Measurements from ENCODE around the gene TOR4A.

TOR4A gene

GRCh38 chr9:137273095-137273490, 4.4 kb upstream of the TOR4A start:
- DNase-seq = no peak

- peak; percentile 62 for DNase-seq
Measured at GRCh38 chr9:137273611-137274320, 3.8 kb upstream of the TOR4A start.

- no peak for DNase-seq
Measured at GRCh38 chr9:137275203-137275587, 2.3 kb upstream of the TOR4A start.

DNA sequence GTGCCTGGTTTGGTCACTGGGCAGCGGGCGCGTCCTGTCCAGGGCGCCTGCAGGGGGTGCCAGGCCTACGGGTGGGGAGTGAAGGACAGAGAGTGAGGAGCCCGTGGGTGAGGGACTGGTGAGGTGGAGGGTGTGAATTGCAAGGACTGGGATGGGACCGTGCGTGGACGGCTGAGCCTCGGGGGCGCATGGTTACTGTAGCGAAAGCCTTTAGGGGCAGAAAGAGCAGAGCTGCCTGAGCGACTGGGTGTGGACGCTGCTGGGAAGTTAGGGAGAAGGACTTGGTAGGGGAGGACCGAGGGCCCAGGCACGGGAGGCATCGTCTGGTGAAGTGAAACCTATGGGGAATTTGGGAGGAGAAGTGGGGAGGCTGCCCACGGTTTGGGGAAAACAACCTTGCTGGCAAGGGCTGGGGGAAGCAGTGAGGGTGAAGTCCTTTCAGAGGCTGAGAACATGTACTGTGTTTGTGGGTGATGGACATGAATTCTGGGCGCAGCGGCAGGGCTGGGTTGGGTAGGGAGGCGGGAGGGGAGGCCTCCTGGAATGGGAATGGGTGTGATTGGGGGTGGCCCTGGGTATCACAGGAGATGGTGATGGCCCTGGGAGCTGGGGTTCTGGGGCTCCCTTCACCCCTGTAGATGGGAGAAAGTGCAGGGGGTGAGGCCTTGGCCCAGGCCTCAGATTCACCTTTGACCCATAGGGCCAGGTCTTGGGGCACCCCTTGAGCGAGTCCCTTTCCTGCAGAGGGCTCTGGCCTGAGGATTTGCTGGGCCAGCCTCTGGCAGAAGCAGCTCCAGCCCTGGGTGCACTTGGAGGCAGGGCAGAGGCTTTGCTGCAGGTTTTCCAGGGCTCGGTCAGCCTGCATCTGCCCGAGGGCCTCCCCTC, 1.7 kb upstream of the TOR4A start:
- no peak for DNase-seq

DNA sequence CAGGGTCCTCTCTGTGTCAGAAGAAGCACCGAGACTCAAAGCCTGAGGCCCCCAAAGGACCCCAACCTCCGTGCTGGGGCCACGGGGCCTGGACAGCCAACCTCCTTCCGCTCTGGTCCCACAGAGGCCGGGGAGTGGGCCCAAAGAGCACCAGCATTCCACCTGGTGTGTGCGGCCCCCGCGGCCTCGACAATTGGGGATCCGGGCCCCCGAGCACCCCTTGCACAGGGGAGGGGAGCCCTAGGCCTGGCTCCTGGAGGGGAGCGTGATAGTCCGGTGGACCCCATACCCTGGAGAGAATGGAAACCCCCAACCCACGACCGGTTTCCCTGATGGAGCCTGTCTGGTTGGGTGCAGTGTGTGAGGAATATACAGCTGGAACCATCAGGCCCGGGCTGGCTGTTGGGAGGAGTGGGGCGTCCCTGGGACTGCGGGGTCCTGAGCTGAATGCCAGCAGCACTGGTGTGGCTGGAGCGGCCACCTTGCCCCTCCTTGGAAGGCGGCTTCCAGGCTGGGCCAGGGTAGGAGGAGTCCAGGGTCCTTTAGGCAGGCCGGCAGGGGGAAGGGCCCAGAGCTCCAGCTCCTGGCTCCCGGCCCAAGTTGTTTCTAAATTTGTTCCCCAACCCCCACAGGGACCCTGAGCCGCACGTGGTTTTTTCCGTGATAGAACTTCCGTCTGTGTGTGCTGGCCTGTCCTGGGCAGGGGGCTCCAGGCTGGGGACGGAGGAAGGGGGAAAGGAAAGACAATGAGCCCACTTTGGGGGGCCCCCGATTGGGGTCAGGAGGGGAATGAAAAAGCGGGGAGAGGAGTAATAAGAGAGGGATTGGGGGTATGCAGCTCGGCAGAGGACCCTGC, 825 bp upstream of the TOR4A start:
- no peak for DNase-seq

DNA sequence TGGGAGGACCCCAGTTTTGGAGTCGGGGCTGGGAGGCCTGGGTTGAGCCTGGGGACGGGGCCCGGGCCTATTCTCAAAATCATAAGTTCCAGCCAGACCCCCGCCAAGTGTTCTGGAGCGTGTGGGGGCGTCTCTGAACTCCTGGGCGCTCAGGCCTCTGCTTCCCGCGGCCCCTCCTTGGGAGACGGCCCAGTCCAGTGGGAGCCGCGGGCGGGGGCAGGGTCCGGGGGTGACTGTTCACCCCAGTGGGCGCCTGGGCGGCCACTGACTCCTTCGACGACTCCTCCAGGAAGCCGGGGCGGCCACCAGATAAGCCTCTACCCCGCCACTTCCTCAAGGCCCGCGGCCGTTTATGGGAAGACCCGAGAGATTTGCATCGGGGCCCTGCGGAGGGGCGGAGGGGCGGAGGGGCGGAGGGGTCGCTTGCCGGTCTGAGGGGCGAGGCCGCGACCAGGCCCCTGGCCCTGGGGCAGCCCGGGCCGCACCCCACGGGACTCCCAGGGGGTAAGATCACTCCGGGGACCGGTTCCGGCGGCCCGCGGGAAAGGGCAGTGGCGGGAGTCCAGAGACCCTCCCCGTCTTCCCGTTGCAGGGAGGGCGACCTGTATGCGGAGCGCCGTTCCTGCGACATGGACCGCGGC, 655 bp downstream of the TOR4A start:
- no peak for DNase-seq

DNA sequence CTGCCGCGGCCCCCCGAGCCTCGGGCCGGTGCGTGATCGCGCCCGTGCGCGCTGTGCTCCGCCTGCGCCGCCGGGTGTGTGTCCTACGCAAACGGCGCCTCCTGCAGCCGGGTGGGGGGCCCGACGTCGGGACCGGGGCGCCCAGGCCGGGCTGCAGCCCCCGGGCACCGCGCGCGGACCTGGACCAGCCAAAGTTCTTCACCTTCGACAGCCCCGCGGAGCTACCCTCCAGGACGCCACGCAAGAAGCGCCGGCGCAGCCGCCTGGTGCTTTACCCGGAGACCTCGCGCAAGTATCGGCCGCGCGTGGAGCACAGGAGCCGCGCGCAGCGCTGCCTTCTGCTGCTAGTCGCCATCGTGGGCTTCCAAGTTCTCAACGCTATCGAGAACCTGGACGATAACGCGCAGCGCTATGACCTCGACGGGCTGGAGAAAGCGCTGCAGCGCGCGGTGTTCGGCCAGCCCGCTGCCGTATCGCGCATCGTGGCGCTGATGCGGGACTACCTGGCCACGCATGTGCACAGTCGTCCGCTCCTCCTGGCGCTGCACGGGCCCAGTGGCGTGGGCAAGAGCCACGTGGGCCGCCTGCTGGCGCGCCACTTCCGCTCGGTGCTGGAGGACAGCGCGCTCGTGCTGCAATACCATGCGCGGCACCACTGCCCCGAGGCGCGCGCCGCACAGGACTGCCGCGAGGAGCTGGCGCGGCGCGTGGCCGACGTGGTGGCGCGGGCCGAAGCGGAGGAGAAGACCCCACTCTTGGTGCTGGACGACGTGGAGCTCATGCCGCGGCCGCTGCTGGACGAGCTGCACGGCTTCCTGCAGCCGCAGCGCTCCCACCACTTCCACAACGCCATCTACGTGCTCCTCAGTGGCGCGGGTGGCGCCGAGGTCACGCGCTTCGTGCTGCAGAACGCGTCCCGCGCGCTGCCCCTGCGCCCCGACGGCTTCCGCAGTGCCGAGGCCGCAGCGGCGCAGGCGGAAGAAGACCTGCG, 1.5 kb downstream of the TOR4A start:
- DNase-seq = no peak

- DNase-seq = no peak
Measured at GRCh38 chr9:137279741-137280473, 2.4 kb downstream of the TOR4A start.

DNA sequence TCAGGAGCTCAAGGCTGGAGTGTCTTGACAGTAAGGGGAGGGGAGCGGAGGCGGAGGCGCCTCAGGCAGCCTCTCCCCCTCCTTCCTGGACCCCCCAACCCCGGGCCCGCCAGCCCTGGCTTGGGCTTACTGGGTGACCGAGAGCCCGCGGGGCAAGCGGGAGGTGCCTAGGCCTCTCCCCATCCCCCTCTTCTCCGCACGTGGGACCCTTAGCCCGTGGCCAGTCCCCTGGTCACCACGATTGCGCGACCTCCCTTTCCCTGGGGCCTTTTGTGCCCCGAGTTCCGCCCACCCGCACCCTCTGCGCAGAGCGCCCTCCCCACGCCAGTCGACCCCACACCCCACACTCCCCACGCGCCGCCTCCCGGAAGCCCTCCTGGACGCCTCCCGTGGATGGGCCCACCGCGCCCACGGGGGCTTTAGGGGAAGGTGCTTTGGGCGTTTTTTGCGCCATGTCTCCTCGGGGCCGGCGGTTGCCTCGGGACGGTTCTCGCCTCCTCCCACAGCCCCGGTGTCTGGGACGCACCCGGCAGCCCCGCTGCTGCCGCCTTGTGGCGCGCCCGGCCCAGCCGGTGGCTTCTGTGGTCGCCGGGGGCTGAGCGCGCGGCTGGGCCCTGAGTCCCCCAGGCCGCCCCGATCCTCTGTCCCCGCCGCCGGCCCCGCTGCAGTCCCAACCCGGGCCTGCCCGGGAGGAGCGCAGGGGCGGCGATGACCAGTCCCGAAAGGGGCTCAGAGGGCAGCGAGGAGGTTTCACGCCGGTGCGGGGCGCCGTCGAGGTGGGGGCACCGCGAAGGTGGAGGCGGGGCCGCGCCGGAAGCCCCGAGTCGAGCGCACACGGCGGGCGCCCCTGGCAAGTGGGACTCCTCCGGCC, 3.2 kb downstream of the TOR4A start:
- no peak for DNase-seq

GRCh38 chr9:137281345-137282116, 4.0 kb downstream of the TOR4A start:
- DNase-seq = no peak

GRCh38 chr9:137286975-137287383, 9.5 kb downstream of the TOR4A start:
- no peak for DNase-seq

DNA sequence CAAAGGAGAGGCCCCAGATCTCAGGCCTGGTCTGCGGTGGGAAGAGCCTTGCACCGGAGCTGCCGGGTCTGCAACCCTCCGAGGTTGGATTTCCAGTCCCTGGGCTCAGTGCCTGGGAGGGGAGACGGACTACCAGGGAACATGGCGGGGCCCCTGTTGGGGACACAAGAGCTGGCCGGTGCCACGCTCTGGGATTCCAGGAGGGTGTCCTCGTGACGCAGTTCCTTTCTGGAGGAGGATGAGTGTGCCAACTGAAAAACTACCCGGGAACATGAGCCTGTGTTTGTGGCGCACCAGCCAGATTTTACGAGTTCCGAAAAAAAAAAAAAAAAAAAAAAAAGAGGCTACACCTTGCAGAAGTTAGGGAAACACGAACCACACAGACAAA, 15.6 kb downstream of the TOR4A start:
- DNase-seq = no peak

DNA sequence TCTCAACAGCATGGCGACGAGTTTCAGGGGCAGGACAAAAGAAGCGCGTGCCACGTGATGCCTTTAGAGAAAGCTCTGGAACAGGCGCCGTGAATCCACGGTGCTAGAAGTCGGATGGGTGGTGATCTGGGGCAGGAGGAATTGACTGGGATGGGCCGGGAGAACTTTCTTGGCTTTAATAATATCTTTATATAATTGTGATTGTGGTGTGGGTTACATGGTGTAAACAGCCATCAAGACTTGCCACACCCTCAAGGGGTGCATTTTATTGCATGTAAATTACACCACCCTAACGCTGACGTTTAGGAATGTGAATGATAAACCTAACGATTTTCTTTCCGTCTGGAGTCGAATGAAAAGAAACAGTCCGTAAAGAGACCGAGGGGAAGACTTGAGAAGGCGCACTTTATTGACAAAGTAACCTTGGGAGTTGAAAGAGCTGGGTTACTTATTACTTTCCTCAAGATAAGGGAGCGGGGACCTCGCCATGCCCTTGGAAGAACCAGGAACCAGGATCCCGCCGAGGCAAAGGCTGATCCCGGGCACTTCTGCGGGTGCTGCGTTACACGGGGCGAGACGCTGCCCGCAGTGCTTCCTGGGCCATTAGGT, 16.1 kb downstream of the TOR4A start:
- DNase-seq = no peak

DNA sequence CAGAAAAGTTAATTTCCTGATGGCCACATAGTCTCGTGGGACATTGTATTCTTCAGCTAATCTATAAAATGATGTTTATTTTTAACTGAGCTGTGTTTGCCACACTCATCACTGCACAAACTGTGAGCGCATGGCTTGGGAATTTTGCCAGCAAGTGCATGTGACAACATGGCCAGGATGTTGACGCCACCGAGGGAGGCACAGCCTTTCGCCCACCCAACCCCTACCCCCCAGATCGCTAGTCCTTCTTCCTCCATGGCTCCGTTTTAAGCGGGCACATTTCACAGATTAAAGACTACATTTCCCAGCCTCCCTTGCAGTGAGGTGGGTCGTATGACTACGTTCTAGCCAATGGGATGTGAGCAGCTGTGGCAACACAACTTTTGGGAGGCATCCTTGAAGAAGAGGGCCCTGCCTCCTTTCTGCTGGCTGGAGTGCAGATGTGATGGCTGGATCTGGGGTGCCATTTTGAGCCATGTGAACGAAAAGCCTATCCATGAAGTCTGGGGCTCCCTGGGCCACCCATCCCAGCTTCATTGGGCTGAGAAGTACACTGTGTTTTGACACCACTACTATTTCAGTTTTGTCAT, 16.7 kb downstream of the TOR4A start:
- DNase-seq = no peak

DNA sequence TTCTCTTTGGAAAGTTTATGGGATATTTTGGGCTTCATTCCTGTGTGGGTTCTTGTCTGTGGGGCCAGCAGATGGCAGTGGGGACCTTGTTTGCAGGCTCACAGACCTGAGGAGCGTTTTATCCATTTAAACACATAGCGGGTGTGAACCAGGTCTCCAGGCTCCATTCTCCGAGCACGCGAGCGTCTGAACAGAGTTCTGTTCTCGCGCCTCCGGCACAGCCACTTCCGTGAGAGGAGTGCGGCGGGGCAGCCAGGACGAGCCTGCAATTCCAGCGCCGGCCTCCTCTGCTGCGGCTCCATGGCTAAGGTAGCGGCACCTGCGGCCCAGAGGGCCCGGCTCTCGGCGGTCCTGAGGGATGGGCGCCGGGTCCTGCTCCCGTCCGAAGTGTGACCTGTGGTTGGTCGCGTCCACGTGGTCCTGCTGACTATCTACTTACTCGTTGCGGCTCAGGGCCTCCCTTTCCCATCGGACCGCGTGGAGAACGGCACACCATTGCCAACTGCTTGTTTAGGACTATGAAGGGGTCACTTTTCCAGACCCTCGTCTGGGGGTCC, 17.2 kb downstream of the TOR4A start:
- DNase-seq = no peak

GRCh38 chr9:137295238-137295811, 17.8 kb downstream of the TOR4A start:
- DNase-seq = no peak

Data from DMS79 (cell line).